HG03064 (cell line): ENCODE measurements around the gene ARHGEF1.
"Not testable (repeated sequence)": the region's sequence is repeated elsewhere in the genome, so short reads cannot be mapped to it uniquely, and the experiment has no call there.

Experiments used
- ATAC-seq: cut with Tn5 transposase; IDR thresholded peaks from one replicate; pipeline ENCODE4 v1.9.1; 2021; ENCODE audit warnings: low read depth; ENCODE audit not compliant: unreplicated experiment

The ARHGEF1 gene

DNA sequence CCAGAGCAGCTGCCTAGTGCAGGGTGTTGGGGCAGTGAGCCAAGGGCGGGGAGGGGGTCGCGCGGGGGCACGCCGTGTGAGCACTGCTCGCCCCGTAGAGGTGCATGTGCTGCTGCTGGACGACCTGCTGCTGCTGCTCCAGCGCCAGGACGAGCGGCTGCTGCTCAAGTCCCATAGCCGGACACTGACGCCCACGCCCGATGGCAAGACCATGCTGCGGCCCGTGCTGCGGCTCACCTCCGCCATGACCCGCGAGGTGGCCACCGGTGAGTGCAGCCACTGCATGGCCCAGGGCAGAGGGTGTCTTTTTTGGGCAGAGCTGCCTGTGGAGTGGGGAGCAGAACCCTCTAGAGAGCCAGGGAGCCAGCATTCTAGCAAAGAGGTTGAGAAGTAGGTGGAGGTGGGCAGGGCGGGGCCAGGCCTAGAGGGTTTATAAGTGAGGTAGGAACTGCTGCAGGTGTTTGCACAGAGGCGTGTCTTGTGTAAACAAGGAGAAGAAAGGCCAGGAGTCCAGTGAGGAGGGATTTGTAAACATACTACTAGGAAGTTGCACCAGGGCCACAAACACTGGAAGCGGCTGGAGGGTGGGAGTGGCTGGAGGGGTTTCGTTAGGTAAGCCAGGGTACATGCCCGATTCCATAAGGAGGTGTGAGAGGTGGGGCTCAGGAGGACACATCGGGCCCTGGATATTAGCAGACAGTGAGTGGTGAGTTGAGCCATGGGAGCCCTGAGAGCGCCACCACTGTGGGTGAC is 21.3 kb downstream of the ARHGEF1 start:
- no peak for ATAC-seq

DNA sequence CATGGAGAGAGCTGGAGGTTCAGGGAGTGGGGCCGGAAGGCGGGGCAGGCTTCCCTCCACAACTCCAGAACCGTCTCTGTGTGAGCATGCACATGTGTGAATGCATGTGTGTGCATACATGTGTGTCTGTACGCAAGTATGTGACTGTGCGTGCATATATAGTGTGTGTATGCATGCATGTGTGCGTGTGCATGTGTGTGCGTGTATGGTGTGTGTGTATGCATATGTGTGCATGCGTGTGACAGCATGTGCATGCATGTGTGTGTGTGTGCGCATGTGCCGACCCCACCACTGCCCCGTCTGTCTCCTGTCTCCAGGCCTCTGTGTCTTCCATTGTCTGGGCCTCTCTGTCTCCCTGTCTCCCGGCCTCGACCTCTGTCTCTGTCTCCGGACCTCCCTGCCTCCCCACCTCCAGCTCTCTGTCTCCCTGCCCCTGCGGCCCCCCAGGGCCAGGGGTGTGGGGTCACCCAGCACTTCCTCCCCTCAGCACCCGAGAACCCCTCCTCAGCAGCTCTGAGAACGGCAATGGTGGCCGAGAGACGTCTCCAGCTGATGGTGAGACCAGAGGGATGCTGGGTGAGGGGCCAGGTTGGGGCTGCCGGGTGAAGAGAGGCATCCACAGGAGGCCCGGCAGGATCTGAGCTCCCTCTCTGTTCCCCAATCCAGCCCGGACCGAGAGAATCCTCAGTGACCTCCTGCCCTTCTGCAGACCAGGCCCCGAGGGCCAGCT is 22.5 kb downstream of the ARHGEF1 start:
- no peak for ATAC-seq

DNA sequence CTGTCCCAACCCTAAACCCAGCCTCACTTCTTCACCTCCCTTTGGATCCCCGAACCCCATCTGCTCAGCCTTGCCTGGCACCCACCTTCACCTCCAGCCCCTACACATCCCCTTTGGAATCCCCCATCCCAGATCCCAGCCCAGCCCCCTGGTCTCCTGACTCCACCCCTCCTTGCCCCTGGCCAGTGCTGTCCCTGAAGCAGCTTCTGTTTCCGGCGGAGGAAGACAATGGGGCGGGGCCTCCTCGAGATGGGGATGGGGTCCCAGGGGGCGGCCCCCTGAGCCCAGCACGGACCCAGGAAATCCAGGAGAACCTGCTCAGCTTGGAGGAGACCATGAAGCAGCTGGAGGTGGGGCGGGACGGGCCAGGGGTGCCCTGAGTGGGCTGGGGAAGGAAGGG is 23.3 kb downstream of the ARHGEF1 start:
- ATAC-seq = no peak

DNA sequence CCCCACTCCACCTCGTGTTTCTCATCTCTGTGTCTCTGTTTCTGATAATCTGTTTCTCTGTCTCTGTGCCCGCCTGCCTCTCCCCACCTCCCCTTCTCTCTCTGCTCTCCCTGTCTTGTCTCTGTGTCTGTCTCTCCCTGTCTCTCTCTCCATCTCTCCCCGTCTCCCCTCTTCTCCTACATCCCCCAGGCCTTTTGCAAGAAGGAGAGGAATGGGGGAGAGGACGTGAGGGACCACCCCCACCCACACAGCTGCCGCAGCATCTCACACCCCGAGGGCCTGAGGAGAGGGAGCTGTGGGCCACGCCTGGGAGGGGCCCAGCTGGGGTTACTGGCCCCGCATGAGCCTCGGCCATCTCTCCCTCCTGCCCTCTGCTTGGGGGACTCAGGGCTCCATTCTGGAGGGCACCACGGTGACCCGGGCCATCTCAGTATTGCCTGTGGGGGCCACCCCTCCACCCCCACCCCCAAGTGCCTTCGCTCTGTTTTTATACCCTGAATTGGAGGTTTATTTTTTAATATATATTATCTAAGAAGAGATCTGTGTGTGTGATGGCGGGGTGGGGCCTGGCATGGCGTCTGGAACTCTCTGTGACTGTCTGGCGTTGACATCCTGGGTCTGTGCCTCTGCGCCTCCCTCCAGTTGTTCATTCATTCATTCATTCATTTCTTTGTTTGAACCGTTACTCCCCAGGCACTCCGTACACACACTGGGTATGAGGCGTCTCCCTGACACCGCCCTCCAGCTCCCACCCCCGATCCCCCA is 24.1 kb downstream of the ARHGEF1 start:
- no peak for ATAC-seq

DNA sequence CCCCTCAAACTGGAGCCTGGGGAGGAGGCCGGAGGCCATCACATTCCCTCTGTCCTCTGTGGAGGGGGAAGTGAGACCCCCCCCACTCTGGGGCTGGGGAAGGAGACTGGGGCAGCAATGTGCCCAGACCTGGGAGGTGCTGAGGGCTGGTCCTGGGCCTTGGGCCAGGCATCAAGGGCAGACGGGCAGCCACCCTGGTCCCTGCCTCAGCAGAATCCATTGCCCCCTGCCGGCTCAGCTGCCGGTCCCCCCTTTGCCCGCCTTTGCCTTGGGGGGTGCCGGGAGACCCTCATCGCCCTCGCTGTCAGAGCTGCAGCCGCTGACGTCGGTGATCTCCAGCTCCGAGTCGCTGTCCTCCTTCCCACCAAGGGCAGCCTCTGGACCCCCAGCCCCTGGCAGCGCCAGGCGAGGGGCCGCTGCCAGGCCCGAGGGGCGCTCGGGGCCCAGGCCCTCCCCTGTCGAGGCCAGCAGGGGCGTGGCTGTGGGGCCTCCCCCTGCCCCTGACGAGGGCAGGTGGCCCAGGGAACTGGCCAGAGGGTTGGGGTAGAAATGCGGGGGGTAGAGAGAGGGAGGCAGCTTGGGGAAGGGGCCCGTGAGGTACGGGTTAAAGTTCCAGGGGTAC is 25.1 kb downstream of the ARHGEF1 start:
- no peak for ATAC-seq

DNA sequence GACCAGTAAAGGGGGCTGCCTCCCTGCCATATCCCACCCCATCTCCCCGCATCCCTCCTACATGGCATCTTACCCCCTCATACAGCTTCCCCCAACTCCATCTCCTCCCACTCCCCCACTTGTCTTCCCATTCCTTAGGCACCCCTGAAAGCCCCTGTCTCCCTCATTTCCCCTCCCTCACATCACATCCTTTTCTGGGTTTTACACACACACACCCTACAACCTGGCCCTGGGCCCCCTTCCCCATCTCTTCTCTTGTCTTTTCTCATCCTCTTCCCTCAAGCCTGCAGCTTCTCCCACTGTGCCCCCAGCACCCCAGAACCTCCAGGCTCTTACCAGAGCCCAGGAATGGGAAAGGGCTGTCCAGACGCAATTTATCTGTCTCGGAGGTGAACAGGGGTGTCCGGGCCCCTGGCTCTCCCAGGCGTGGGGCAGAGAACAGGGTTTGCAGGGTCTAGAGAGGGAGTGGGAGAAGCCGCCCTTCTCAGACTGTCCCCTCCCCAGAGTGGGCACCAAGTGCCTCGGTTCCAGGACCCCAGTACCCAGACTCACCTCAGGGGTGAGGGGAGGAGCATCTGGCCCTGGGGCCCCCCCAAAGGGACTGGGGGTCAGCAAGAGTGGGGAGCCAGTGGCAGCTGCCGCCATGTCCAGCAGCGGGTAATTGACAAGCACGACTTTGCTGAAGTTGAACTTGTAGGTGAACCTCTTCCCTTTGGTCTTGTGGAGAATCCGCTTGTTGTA is 25.9 kb downstream of the ARHGEF1 start:
- ATAC-seq = no peak

DNA sequence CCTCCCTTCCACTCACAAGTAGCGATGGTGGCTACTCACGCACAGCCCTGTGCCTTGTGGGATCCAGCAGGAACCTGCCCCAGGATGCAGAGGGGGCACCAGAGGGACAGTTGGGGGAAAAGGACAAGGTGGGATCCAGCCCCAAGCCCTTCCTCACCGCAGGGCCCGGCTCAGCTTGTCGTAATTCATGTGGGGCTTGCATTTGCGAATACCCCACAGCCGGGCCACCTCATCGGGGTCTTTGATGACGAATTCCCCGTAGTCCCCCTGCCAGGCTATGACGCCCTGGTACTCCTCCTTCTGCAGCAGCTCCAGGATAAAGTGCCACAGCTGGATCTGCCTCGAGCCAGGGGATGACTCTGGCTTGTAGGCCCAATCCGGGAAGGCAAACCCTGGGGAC is 26.7 kb downstream of the ARHGEF1 start:
- no peak for ATAC-seq

DNA sequence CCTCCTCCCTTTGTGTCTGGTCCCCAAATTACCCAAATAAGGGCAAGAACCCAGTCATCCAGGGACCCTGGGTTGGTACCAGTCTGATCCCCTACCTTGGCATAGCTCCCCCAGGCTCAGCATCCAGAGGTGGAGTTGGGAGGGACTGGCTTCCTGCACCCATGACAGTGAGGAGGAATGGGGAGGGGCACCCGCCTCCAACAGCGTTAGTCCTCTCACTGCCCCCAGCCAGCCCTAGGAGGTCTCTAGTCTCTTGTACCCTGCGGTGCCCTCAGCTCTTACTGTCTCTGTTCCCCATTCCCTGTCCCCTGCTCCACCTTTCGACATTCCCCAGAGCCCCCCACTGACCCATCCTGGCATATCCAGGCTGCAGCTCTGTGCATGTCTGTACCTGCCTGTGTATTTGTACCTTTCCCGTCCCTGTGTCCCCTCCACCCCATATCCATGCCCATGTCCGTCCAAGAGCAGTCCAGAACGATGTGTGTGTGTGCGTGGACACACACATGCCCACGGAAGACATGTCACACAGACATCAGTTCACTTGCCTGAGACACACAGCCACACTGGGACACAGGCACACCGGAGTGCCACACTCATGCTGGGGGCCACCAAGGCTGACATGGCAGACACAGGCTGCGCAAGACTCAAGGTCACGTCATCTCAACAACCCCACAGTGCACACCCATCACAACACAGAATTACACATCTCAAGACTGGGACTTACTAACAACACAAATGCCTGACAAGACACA is 27.4 kb downstream of the ARHGEF1 start:
- no peak for ATAC-seq

DNA sequence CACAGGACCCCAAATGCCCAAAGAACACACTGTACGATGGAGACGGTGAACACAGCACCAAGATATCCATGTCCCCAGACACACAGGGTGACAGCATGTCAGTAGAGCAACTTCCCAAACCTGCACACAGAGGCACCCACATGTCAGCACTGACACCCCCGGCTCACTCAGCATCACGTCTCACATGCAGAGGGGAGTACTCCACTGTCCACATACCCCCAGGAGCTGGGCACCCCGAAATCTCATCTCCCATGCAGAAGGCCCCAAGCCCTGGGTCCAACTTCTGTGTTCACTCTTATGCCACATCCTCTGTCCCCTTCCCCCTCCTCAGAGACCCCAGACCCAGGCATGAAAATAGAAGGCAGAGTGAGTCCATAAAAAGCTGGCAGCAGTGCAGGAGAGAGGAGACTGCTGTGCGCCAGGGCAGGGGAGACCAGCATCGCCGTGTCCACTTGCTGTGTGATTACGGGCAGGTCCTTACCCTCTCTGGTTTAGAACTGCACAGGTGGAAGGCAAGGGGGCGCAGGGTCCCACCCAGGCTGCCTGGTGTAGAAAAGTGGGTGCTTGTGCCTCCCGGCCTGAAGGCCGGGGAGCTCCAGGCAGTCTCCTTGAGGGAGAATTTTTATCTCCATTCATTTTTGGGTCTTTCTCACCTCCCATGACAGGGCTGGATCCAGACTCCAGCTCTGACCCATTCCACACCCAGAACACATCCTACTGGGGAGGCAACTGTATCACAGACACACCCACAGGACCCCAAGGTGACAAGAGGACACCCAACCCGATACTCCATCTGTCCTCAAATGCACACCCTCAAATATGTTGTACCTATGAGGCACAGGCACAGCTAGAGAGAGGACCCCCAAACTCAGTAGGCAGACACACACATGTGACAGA is 28.3 kb downstream of the ARHGEF1 start:
- ATAC-seq = no peak

DNA sequence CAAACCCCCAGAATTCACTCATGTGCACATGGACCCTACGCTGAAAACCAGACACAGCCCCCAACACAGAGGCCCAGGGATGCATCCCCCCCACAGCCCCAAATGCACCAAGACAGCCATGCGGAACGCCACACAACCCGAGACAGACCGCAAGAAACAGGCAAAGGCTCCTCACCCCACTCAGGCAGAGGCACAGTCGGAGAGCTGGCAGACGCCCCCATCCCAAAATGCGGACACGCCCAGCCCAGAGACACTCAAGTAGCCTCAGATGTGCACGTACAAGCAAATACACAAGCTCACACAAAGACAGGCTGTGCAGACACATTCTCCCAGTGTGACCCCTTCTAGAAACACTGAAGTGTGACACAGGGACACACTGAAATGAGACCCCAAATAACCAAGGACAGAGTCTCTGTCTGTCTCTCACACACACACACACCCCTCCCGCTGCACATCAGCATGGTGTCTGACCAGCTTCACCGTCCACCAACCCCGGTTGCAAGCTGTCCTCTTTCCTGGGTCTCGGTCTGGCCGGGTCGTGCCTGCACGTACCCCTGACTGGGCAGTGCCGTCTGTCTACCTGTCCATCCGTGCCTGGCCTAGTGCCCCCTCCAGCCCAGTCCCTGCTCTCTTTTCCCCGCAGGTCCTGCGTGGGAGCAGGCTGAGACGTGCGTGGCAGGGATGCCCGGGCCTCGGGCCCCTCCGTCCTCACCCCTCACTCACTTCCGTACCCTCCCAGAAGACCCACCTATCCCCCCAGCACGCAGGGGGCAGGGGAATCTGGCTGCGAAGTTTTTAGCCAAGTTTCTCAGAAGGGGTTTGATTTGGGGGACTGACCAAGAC is 29.1 kb downstream of the ARHGEF1 start:
- no peak for ATAC-seq

DNA sequence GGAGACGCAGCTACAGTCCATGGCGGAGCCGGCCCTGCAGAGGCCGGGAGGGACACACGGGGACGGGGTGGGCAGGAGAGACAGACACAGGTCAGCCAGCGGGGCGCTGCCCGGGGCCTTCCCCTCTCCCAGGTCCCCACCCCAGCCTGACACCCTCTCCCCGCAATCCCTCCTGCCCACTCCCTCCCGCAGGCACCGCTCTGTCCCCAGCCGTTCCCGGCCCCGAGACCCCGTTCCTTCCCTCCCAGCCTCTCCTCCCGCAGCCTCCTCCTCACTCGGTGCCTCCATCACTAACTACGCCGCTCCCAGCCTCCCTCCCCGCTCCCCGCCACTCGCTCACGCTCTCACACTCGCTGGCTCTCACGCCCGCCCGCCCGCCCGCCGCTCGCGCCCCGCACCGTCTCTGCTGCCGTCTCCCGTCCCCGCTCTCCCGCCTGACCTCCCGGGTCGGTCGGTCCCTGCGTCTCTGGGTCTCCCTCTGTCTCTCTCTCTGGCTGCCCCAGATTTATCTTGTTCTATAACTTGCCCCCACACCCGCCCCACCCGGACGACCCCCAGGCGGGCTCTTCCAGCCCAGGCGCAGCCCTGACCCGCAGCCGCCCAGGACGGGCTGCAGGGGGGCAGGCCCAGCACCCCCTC is 30.0 kb downstream of the ARHGEF1 start:
- ATAC-seq = no peak

DNA sequence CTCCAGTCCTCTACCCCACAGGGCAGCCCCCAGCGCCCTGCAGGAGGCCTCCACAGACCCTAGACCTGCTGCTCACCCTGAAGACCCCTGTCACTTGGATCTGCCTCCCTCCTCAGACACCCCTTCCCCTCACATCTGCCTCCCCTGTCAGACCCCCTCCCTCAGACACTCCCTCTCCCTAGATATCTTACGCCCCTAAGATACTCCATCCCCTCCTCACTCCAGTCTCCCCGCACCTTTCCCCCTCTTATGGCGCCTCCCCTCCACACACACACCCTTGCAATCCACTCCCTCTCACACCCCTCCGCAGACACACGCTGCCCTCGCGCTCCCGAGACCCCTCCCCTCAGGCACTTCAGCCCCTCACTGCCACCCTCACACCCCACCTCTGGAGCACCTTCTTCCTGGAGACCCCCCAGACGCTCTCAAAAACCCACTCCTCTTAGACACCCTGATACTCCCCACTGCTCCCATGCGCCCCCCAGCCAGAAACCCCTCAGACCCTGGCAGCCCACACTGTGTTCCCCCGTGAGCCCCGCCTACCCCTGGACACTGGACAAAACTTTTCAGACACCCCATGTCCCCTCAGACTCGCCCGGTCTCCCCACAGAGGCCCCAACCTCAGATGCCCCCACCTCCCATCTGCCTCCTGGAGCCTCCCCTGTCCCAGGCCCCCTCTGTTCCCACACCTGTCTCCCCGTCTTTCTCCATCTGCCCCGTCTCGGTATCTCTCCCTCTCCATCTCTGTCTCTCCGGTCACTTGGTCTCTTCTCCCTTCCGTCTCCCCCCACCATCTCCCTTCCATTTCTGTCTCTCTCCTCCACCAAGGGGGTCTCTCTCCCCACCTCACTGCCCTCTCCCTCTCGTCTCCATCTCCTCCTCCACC is 30.8 kb downstream of the ARHGEF1 start:
- no peak for ATAC-seq

DNA sequence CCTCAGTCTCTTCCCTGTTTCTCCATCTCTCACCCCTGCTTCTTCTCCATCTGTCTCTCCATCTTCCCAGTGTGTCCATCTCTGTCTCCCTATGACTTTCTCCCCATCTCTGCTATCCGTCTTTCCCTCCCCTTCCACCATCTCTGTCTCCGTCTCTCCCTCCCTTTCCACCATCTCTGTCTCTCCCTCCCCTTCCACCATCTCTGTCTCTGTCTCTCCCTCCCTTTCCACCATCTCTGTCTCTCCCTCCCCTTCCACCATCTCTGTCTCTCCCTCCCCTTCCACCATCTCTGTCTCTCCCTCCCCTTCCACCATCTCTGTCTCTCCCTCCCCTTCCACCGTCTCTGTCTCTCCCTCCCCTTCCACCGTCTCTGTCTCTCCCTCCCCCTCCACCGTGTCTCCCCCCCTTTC is 31.4 kb downstream of the ARHGEF1 start:
- not testable (repeated sequence) for ATAC-seq

DNA sequence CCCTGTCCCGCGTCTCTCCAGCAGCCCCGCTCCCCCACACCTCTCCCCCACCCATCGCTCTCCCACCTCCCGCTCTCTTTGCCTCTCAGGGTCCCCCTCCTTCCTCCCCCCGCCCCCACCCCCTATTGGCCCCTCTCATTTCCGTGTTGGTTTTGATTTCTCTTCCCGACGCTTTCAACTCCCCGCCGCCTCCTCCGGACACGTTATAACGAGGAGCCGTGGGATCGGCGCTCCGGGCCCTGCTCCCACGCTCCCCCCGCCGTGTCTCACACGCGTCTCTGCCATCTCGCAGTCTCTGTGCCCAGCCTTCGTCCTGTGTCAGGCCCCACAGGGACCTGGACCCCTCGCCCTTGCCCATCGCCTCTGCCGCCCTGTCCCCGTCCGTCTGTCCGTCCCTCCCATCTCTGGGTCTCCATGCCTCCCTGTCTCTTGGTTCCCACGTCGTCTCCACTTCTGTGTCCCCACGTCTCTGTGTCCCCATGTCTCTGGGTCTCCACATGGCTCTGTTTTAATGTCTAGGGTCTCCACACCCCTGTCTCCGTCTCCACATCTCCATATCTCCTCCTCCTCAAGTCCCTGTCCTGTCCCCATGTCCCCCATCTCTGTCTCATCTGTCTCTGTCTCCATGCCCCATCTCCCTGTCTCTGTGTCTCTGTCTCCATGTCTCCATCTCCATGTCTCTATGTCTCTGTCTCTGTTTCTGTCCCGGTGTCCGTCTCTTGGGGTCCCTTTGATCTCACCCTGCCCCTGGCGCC is 32.2 kb downstream of the ARHGEF1 start:
- ATAC-seq = no peak

DNA sequence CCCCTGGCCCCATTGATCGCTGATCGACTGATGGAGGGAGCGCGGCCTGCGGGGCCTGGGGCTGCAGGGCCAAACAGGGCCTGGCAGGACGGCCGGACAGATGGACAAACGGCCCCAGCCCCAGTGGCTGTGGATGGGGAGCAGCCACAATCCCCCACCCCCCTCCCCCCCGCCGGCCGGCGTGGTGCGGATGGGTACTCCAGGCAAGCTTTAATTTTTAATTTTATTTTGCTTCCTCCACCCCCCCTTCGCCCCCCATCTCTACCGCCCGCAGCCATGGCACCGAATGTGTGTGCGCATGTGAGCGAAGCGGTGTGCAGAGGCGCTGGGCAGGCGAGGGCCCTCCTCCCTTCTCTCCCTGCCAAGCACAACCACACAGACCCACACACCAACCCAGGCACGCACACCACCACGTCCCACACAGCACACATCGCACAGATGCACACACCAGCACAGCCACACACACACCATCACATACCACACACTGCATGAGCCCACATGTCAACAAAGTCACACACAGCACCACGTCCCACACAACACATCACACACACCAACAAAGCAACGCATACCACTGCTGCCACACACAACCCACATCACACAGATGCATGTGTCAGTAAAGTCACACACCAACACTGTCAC is 32.9 kb downstream of the ARHGEF1 start:
- ATAC-seq = no peak
